ENCODE data around the gene UNCX. TPM values are rescaled to one million over a fixed set of nuclear protein-coding genes. Genes with fewer than 3 reads are reported as not detected.

Gene UNCX
- total RNA-seq, 1 donor from 2014 or later = not detected

DNA sequence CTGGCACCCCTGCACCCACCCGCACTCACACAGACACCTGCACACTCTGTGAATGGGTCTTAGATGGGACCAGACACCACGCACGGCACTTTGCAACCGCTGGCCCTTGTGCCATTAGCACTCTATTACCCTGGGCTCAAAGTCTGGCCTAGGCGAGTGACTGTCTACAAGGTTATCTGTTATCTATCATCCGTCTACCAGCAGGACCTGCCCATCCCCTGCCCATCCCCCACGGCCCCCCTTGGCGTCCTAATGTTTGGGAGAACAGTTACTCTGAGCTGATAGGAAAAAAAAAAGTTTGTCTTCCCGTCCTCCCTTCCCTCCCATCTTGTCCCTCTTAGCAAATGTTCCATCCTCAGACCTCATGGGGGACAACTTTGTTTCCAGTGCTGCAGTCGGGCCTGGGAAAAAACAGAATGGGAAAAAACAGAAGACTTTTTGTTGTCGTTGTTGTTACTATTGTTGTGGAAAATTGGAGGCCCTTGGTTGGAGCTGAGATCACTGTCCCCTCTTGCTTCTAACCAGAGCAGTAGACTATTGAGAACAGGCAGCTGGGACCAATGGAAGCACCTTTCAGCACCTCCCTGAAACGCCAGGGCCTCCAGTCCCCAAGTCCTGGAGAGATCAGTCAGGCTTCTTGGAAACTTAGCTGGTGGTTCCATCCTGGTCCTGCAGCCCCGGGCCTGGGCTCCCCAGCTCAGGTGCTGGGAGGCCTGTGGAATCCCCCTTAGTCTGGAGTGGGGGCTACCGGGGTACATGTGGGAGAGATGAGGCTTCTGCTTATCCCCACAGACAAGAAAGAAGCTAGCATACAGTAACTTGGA lies 12.2 kb downstream of the UNCX start:
- intact Hi-C loops (cut with micrococcal nuclease) = loop anchor here (2.0 to 10.0 kb wide), 2 partner anchors 20 to 170 kb away; no protein-coding TSS in a partner anchor
- no peak for DNase-seq (ENCODE audit: low spot score)
- Mint-ChIP-seq H3K4me3 (ENCODE audit: low read depth) (no peak overlapping the region), H3K27me3 (ENCODE audit: low read depth) (peaks cover 58% of the 10 kb centered on the region), H3K27ac (no peak overlapping the region), H3K4me1 (ENCODE audit: low read depth) (no peaks in the 10 kb centered on the region), H3K9me3 (no peaks in the 10 kb centered on the region), H3K36me3 (ENCODE audit: low read depth) (no peaks in the 10 kb centered on the region)

DNA sequence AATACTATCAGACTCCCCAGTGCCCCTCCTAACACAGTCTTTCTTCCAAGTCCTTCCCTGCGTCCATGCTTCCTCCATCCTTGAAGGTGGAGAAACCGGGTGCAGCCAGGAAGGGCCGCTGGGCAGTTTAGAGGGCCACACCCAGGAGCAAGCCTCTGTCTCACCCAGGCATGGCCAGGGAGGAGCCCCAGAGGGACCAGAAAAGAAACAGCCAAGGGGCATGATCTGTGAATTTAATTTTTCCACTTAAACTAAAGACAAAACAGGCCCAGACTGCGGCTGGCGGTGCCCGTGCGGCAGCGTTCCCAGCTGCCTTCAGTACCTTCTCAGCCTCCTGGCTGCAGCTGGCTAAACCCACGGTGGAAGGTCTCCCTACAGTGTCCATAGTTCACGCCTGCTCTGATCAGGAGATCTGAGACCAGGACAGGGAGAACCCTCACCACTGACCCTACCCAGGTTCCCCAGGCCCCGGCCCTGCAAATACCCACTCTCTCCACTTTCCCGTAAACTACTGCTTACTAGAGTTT lies 12.9 kb downstream of the UNCX start:
- Mint-ChIP-seq H3K4me1 (ENCODE audit: low read depth) (no peaks in the 10 kb centered on the region), H3K9me3 (no peaks in the 10 kb centered on the region), H3K27ac (no peak overlapping the region), H3K36me3 (ENCODE audit: low read depth) (no peaks in the 10 kb centered on the region), H3K4me3 (ENCODE audit: low read depth) (no peak overlapping the region), H3K27me3 (ENCODE audit: low read depth) (peaks cover 57% of the 10 kb centered on the region)
- DNase-seq (ENCODE audit: low spot score) = no peak
- intact Hi-C loops (cut with micrococcal nuclease) = loop anchor here (2.0 to 10.0 kb wide), 2 partner anchors 21 to 169 kb away; no protein-coding TSS in a partner anchor

DNA sequence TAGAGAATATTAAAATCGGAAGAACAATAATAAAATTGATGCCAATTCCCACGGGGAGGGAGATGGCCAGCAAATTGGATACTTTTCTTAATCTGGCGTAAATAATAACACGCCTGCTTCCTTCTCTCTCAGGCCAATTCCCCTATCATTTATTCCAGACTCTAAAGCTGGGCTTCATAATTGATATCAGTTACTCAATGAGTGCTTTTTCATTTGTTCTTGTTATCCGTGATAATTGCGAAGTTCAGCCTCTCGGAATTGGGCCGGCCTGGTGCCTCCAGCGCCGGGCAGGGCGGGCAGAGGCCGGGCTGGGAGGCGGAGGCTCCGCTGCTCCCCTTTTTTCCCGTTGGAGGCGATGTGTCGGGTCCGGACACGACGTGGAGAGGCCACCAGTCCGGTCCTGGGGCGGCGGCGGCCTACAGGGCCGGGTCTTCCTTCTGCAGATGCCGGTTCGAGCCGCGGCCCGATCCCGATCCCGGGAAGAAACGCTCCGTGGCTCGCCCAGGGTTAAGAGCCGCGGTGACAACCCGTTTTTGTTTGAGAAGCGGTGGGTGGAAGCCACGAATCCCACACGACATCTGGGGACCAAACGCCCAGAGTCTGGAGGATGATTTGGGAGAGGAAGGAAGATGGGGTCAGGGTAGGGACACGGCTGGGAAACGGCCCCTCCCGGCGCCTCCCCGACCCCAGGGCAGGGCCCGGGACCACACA lies 13.6 kb downstream of the UNCX start:
- Mint-ChIP-seq H3K27ac (no peak overlapping the region), H3K27me3 (ENCODE audit: low read depth) (peaks cover 59% of the 10 kb centered on the region)

DNA sequence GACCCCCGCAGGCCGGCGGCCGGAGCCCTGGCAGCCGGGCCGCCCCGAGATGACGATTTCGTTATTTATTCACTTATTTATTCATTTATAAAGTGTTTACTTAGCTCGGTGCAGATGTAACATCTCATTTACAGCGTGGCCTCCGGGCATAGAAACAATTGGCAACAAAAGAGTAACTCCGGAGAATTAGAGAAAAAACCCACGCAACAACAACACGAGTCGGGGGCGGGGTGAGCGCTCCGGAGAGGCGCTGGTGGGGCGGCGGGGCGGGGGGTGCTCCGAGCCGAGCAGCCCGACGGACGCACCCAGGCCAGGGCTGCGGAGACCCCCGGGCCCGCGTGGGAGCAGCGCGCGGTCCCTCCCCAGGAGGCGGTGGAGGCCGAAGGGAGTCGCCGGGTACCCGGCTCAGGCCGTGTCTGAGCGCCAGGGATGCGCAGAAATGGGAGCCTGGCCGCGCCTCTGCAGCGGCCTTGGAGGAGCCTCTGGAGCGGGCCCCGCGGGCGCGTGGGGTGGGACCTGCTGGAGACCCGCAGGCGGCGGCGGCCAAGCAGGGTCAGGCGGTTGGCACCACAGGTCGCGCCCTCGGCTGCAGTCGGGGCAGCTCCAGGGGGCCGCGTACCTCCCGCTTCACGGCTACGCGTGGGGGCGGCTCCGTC lies 14.3 kb downstream of the UNCX start:
- DNase-seq (ENCODE audit: low spot score) = no peak
- Mint-ChIP-seq H3K9me3 (no peaks in the 10 kb centered on the region), H3K27ac (no peak overlapping the region), H3K4me3 (ENCODE audit: low read depth) (no peak overlapping the region), H3K27me3 (ENCODE audit: low read depth) (peaks cover 56% of the 10 kb centered on the region), H3K4me1 (ENCODE audit: low read depth) (no peaks in the 10 kb centered on the region), H3K36me3 (ENCODE audit: low read depth) (no peaks in the 10 kb centered on the region)
- intact Hi-C loops (cut with micrococcal nuclease) = loop anchor here (10.0 kb wide), 1 partner anchor 168 kb away; no protein-coding TSS in a partner anchor

More for the DNA sequence above, 13.6 kb downstream of the UNCX start:
- intact Hi-C loops (cut with micrococcal nuclease) = loop anchor here (10.0 kb wide), 1 partner anchor 168 kb away; no protein-coding TSS in a partner anchor
- no peaks in the 10 kb centered on the region for H3K9me3 Mint-ChIP-seq
- DNase-seq (ENCODE audit: low spot score) = no peak
- H3K4me1 Mint-ChIP-seq (ENCODE audit: low read depth) = no peaks in the 10 kb centered on the region
- H3K4me3 Mint-ChIP-seq (ENCODE audit: low read depth) = no peak overlapping the region
- H3K36me3 Mint-ChIP-seq (ENCODE audit: low read depth) = no peaks in the 10 kb centered on the region

DNA sequence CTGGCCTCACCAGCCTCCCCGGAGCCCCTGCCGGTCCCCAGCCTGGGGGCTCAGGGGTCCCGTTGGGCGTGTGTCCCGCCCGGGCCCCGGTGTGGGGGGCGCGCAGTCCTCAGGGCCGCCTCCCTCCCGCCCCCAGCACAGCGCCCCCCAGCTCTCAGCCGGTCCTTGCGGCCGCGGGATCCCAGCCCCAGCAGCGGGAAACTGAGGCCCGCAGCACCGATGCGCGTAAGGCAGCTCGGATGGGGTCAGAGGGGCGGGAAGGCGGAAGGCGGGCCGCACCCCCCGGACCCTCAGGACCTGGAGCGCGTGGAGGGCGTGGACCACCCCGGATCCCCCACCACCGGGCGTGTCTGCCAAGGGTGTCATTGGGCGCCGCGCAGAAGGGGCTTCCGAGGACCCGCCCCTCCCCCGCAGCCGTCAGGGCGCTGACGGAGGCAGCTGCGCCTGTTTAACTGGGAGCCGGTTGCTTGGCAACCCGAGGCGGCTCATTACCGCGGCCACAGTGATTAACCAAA lies 14.9 kb downstream of the UNCX start:
- H3K9me3 Mint-ChIP-seq = no peaks in the 10 kb centered on the region
- H3K27me3 Mint-ChIP-seq (ENCODE audit: low read depth) = peaks cover 56% of the 10 kb centered on the region
- no peaks in the 10 kb centered on the region for H3K4me1 Mint-ChIP-seq (ENCODE audit: low read depth)
- no peak overlapping the region for H3K4me3 Mint-ChIP-seq (ENCODE audit: low read depth)
- no peak overlapping the region for H3K27ac Mint-ChIP-seq
- no peaks in the 10 kb centered on the region for H3K36me3 Mint-ChIP-seq (ENCODE audit: low read depth)
- DNase-seq (ENCODE audit: low spot score) = no peak
- intact Hi-C loops (cut with micrococcal nuclease) = loop anchor here (10.0 kb wide), 1 partner anchor 167 kb away; no protein-coding TSS in a partner anchor

DNA sequence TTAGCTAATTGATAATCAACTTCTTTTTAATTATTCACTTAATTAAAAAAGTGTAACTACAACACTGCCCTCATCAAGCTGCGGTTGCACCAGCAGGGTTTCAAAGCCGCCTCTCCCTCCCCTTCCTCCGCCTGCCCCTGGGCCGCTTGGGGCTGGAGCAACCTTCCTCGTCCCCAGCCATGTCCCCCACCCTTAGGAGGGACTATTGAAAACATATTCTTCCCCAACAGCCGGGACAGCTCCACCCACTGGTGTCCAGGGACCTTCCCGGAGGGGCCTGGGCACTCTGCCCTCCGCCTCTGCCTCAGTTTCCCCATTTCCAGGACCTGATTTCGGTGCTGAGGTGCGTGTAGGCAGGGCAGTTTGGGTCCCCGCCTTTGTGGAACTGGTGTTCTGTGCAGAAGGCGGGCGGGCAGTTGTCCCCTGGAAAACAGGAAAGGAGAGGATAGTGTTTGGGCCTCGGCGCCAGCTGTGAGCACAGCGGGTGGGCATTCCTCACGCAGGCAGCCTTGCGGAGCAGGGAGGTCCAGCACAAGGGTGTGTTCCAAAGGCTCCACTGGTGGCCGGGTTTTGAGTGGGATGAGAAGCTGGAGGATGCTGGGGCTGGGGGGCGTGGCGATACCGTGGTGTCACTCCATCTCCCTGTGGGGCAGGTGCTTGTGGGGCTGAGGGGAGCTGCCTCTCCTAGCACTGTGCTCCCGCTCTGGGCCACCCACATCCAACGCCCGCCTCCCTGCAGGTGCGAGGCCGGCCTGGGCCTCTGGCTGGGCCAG lies 15.7 kb downstream of the UNCX start:
- no peaks in the 10 kb centered on the region for H3K36me3 Mint-ChIP-seq (ENCODE audit: low read depth)
- no peaks in the 10 kb centered on the region for H3K4me1 Mint-ChIP-seq (ENCODE audit: low read depth)
- DNase-seq (ENCODE audit: low spot score) = no peak
- H3K27ac Mint-ChIP-seq = no peak overlapping the region
- H3K4me3 Mint-ChIP-seq (ENCODE audit: low read depth) = no peak overlapping the region
- peaks cover 55% of the 10 kb centered on the region for H3K27me3 Mint-ChIP-seq (ENCODE audit: low read depth)
- intact Hi-C loops (cut with micrococcal nuclease) = loop anchor here (10.0 kb wide), 1 partner anchor 166 kb away; no protein-coding TSS in a partner anchor
- H3K9me3 Mint-ChIP-seq = no peaks in the 10 kb centered on the region

DNA sequence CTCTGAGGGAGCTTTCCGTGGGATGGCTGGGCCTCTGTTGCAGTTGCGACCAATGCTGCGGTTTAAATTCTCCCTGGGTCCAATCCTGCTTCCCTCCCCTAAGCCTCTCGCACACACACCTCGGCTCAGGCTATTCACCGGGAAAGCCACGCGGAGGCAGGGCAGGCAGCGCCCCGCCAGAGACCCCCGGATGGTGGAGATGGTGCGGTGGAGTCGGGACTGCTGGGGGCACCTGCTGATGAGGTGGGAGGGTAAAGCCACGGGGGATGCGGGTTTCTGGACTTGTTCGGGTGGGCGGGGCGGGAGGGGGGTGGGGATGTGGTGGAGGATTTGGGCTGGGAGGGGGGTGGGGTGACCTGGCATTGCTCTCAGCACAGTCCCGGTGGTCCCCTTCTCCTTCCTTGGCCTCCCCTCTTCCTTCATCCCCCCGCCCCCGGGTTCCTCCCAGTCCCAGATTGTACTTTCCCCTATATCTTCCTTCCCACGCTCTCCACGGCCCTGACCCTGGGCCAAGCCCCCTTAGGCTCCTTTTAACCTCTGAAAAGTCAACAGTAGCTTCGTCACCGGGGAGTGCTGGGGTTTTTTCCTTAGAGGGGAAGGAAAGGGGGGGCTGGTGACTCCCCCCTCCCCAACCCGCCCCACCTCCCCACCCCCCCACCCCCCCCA lies 16.4 kb downstream of the UNCX start:
- intact Hi-C loops (cut with micrococcal nuclease) = loop anchor here (10.0 kb wide), 1 partner anchor 166 kb away; no protein-coding TSS in a partner anchor
- Mint-ChIP-seq H3K9me3 (no peaks in the 10 kb centered on the region), H3K4me1 (ENCODE audit: low read depth) (no peaks in the 10 kb centered on the region), H3K27me3 (ENCODE audit: low read depth) (peaks cover 52% of the 10 kb centered on the region), H3K36me3 (ENCODE audit: low read depth) (no peaks in the 10 kb centered on the region), H3K27ac (no peak overlapping the region), H3K4me3 (ENCODE audit: low read depth) (no peak overlapping the region)
- no peak for DNase-seq (ENCODE audit: low spot score)

DNA sequence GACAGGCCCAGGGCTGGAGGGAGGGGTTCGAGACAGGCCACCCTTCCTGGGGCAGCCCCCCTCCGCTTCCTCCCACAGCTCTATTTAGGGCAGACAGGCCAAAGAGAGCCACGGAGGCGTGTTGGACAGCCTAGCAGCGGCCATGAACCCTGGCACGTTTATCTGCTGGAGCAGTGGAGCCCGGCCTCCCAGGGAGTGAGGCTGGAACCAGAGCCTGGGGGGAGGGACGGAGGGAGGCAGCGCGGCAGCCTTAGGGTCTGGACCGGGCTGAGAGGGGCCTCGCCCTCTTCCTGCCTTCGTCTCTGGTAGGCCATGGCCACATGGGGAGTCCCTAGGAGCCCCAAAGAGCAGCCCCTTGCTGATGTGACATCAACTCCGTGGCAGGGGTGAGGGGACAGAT lies 17.1 kb downstream of the UNCX start:
- H3K4me3 Mint-ChIP-seq (ENCODE audit: low read depth) = no peak overlapping the region
- intact Hi-C loops (cut with micrococcal nuclease) = loop anchor here (10.0 kb wide), 1 partner anchor 165 kb away; no protein-coding TSS in a partner anchor

DNA sequence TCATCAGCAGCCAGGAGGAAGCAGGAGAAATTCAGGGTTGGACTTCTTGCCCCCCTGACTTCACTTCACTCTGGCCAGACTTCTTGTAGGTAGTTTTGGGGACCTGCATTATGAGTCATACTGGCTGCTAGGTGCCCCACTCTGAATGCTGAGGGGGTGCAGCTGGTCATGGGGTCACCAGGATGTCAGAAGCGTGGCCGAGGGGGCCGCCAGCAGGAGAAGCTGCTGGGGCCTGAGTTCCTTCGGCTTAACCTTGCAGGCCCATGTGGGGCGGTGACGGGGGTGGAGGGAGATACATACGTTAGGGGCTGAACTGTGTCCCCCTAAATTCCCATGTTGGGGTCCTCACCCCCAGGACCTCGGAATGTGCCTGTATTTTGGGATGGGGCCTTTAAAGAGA lies 18.2 kb downstream of the UNCX start:
- no peaks in the 10 kb centered on the region for H3K36me3 Mint-ChIP-seq (ENCODE audit: low read depth)
- H3K27me3 Mint-ChIP-seq (ENCODE audit: low read depth) = peaks cover 39% of the 10 kb centered on the region
- no peak for DNase-seq (ENCODE audit: low spot score)
- no peak overlapping the region for H3K27ac Mint-ChIP-seq
- H3K4me1 Mint-ChIP-seq (ENCODE audit: low read depth) = no peaks in the 10 kb centered on the region
- H3K4me3 Mint-ChIP-seq (ENCODE audit: low read depth) = no peak overlapping the region
- intact Hi-C loops (cut with micrococcal nuclease) = no loop called here
- no peaks in the 10 kb centered on the region for H3K9me3 Mint-ChIP-seq

More for the DNA sequence above, 17.1 kb downstream of the UNCX start:
- Mint-ChIP-seq H3K27me3 (ENCODE audit: low read depth) (peaks cover 48% of the 10 kb centered on the region), H3K27ac (no peak overlapping the region), H3K36me3 (ENCODE audit: low read depth) (no peaks in the 10 kb centered on the region), H3K4me1 (ENCODE audit: low read depth) (no peaks in the 10 kb centered on the region), H3K9me3 (no peaks in the 10 kb centered on the region)
- DNase-seq (ENCODE audit: low spot score) = no peak

DNA sequence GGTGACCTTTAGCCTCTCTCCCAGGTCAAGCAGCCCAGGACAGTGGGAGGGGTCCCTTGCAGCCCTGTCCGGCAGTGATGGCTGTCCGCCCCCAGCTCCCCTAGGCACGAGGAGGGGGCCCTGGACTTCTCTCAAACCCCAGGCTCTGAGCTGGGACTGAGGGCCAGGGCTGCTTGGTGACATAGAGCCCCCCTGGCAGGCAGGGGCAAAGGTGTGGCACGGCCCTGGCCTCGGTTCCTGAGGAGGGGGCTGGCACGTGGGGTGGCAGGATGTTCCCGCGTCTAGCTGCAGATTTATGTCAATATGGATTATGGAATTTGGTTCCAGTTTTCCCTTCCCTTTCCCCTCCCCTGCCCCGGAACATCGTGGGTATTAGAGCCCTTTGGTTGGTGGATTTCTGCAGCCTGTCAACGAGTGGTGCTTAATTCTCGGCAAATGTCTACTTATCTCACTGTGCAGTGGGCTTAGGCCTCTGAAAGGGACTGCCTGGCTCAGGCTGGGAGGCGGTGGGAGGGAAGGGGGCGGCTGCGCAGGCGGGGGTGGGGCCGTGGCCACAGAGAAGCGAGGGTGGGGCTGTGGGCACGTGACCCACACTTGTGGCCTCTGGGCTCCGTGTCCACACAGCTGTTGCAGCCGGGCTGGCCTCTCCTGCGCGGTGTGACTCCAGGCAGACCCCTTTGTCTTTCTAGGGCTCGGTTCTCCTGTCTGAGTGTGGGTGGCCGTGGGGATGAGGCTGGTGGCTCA lies 19.3 kb downstream of the UNCX start:
- H3K4me1 Mint-ChIP-seq (ENCODE audit: low read depth) = no peaks in the 10 kb centered on the region
- H3K27me3 Mint-ChIP-seq (ENCODE audit: low read depth) = peaks cover 38% of the 10 kb centered on the region
- H3K9me3 Mint-ChIP-seq = no peaks in the 10 kb centered on the region
- H3K27ac Mint-ChIP-seq = no peak overlapping the region
- no peak overlapping the region for H3K4me3 Mint-ChIP-seq (ENCODE audit: low read depth)
- intact Hi-C loops (cut with micrococcal nuclease) = no loop called here
- no peaks in the 10 kb centered on the region for H3K36me3 Mint-ChIP-seq (ENCODE audit: low read depth)
- no peak for DNase-seq (ENCODE audit: low spot score)

DNA sequence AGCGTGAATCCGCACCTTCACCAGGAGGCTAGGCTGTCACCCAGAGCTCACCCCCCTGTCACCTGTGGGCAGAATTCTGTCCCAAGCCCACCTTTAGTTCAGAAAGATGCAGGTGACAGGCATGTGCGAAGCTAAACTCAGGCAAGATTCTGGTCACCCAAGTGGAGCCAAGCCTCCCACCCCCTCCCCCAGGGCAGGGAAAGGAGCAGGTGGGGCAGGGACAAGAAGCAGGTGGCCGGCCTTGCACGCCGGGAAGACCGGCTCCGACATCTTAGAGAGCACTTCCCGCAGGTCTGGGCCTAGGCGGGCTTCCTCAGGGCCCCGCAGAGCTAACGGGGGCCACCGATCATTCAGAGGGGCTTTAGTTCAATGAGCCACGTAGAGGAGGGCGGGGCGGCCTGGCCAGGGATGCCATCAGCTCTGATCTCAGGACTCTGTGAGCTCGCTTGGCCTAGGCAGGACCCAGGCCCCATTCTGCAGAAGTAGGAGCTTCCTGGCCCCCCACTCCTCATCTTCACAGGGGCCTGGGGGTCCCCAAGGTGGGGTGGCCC lies 19.9 kb downstream of the UNCX start:
- intact Hi-C loops (cut with micrococcal nuclease) = no loop called here
- H3K27ac Mint-ChIP-seq = no peak overlapping the region
- H3K36me3 Mint-ChIP-seq (ENCODE audit: low read depth) = no peaks in the 10 kb centered on the region
- H3K9me3 Mint-ChIP-seq = no peaks in the 10 kb centered on the region
- no peak for DNase-seq (ENCODE audit: low spot score)
- no peak overlapping the region for H3K4me3 Mint-ChIP-seq (ENCODE audit: low read depth)
- peaks cover 38% of the 10 kb centered on the region for H3K27me3 Mint-ChIP-seq (ENCODE audit: low read depth)
- H3K4me1 Mint-ChIP-seq (ENCODE audit: low read depth) = no peaks in the 10 kb centered on the region
